Measurements from ENCODE around the gene BPIFB3.

DNA sequence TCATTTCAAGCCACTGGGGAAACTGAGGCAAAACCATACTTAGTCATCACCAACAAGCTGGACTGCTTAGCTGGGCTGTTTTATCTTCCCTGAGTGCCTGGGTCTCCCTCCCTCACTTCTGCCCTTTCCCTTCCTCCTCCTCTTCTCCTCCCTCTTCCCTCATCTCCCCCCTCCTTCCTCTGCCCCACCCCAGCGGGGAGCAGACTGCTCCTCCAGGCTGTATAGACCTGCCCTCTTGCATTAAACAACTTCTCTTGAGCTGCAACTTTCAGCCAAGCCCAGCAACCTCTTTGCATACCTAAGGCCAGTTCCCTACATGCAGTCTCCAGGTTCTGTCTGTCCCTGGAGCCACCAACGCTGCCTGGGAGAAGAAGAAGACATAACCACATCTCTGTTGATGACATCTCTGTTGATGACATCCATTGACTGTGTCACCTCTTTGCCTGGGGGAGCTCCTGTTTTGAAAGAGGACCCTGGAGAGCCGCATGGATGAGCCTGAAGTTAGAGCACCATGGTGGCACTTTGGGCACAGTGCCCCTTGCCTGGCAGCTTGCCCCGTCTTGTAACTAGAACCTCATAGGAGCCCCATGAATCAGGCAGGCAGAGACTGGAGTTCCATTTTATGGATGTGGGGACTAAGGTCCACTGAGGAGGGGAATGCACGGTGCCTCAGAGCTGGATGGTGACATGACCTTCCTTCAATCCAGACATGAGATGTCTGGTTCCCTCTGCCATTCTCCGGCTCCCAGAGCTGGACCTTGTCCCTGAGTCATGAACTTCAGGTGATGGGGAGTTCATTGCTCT, 30.1 kb upstream of the BPIFB3 start:
- TF ChIP-seq, protein P1, sequence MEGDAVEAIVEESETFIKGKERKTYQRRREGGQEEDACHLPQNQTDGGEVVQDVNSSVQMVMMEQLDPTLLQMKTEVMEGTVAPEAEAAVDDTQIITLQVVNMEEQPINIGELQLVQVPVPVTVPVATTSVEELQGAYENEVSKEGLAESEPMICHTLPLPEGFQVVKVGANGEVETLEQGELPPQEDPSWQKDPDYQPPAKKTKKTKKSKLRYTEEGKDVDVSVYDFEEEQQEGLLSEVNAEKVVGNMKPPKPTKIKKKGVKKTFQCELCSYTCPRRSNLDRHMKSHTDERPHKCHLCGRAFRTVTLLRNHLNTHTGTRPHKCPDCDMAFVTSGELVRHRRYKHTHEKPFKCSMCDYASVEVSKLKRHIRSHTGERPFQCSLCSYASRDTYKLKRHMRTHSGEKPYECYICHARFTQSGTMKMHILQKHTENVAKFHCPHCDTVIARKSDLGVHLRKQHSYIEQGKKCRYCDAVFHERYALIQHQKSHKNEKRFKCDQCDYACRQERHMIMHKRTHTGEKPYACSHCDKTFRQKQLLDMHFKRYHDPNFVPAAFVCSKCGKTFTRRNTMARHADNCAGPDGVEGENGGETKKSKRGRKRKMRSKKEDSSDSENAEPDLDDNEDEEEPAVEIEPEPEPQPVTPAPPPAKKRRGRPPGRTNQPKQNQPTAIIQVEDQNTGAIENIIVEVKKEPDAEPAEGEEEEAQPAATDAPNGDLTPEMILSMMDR (conservative IDR thresholded peaks at IDR 0.05; ENCODE audit: low read depth in 2 of 2): no peak
- no peak for TF ChIP-seq EZH2 (IDR thresholded peaks at IDR 0.05; ENCODE audit: low read depth, unreplicated experiment)
- TF ChIP-seq POLR2AphosphoS5 (IDR thresholded peaks at IDR 0.05; ENCODE audit: low read depth): no peak
- TF ChIP-seq CREB1 (CRISPR knock-in tag; IDR thresholded peaks at IDR 0.05; ENCODE audit: low read depth): no peak
- no peak for TF ChIP-seq JUNB (IDR thresholded peaks at IDR 0.05; ENCODE audit: unreplicated experiment)
- no peak for TF ChIP-seq EZH2phosphoT487 (IDR thresholded peaks at IDR 0.05; ENCODE audit: unreplicated experiment)
- TF ChIP-seq, protein P2, sequence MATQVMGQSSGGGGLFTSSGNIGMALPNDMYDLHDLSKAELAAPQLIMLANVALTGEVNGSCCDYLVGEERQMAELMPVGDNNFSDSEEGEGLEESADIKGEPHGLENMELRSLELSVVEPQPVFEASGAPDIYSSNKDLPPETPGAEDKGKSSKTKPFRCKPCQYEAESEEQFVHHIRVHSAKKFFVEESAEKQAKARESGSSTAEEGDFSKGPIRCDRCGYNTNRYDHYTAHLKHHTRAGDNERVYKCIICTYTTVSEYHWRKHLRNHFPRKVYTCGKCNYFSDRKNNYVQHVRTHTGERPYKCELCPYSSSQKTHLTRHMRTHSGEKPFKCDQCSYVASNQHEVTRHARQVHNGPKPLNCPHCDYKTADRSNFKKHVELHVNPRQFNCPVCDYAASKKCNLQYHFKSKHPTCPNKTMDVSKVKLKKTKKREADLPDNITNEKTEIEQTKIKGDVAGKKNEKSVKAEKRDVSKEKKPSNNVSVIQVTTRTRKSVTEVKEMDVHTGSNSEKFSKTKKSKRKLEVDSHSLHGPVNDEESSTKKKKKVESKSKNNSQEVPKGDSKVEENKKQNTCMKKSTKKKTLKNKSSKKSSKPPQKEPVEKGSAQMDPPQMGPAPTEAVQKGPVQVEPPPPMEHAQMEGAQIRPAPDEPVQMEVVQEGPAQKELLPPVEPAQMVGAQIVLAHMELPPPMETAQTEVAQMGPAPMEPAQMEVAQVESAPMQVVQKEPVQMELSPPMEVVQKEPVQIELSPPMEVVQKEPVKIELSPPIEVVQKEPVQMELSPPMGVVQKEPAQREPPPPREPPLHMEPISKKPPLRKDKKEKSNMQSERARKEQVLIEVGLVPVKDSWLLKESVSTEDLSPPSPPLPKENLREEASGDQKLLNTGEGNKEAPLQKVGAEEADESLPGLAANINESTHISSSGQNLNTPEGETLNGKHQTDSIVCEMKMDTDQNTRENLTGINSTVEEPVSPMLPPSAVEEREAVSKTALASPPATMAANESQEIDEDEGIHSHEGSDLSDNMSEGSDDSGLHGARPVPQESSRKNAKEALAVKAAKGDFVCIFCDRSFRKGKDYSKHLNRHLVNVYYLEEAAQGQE (IDR thresholded peaks at IDR 0.05; ENCODE audit: unreplicated experiment): no peak
- TF ChIP-seq ZNF114 (CRISPR knock-in tag; IDR thresholded peaks at IDR 0.05): no peak

Data from GM23338 (cell line).